HepG2 (cell line): Measurements from ENCODE around the gene RLN3. TPM values are rescaled to one million over a fixed set of nuclear protein-coding genes. Genes with fewer than 3 reads are reported as not detected.
A peak's percentile ranks its signal among the peaks of the same experiment; 100 is the strongest.

Source experiments
- CCDC6 ChIP-seq: sonication (generic); formaldehyde crosslinking; IDR thresholded peaks from 2 replicates; pipeline ENCODE4 v1.8.1; 2022; ENCODE audit warnings: mild to moderate bottlenecking, missing genetic modification reagents, moderate library complexity
- DZIP1 ChIP-seq: sonication (generic); formaldehyde crosslinking; IDR thresholded peaks from 2 replicates; pipeline ENCODE4 v1.5.0; 2020; ENCODE audit warnings: mild to moderate bottlenecking, missing genetic modification reagents
- ELF1 ChIP-seq: sonication (generic); formaldehyde crosslinking; IDR thresholded peaks from 2 replicates; pipeline ENCODE4 v1.4.0; 2020; ENCODE audit warnings: missing genetic modification reagents
- ETV6 ChIP-seq: sonication (generic); formaldehyde crosslinking; conservative IDR thresholded peaks from 2 replicates; pipeline ENCODE4 v1.4.0; 2020; ENCODE audit warnings: missing genetic modification reagents
- FOXJ3 ChIP-seq: sonication (generic); formaldehyde crosslinking; IDR thresholded peaks from 2 replicates; pipeline ENCODE4 v1.4.0; 2020; ENCODE audit warnings: missing genetic modification reagents, mild to moderate bottlenecking, borderline replicate concordance
- HIVEP1 ChIP-seq: sonication (generic); formaldehyde crosslinking; IDR thresholded peaks from 2 replicates; pipeline ENCODE4 v1.4.0; 2020; ENCODE audit warnings: mild to moderate bottlenecking, missing genetic modification reagents
- HNF4A ChIP-seq: sonication (generic); formaldehyde crosslinking; IDR thresholded peaks from 2 replicates; pipeline ENCODE4 v1.4.0; 2020; ENCODE audit warnings: missing genetic modification reagents
- KDM1A ChIP-seq: IDR thresholded peaks from 2 replicates; pipeline ENCODE4 v1.6.1; 2016; ENCODE audit warnings: missing compliant biosample characterization
- MED1 ChIP-seq: sonication (generic); formaldehyde crosslinking; IDR thresholded peaks from 2 replicates; pipeline ENCODE4 v1.4.0; 2020; ENCODE audit warnings: missing genetic modification reagents
- MED13 ChIP-seq: sonication (generic); formaldehyde crosslinking; IDR thresholded peaks from 2 replicates; pipeline ENCODE4 v1.5.0; 2020; ENCODE audit warnings: missing genetic modification reagents
- MEIS2 ChIP-seq: sonication (generic); formaldehyde crosslinking; IDR thresholded peaks from 2 replicates; pipeline ENCODE4 v1.9.0; 2021; ENCODE audit warnings: mild to moderate bottlenecking, missing genetic modification reagents
- PTBP1 ChIP-seq: fragments of 200-400 bp; formaldehyde crosslinking; IDR thresholded peaks from 2 replicates; pipeline ENCODE4 v1.6.1; 2018; ENCODE audit warnings: low read length, low read depth; ENCODE audit not compliant: poor library complexity, severe bottlenecking
- RARA ChIP-seq: IDR thresholded peaks from 2 replicates; pipeline ENCODE4 v1.6.1; 2016; ENCODE audit warnings: missing genetic modification reagents, missing compliant biosample characterization
- RXRA ChIP-seq: sonication (generic); formaldehyde crosslinking; IDR thresholded peaks from 2 replicates; pipeline ENCODE4 v1.5.1; 2020; ENCODE audit warnings: missing genetic modification reagents
- SNAI1 ChIP-seq: sonication (generic); formaldehyde crosslinking; IDR thresholded peaks from 2 replicates; pipeline ENCODE4 v1.5.0; 2020; ENCODE audit warnings: mild to moderate bottlenecking, missing genetic modification reagents, borderline replicate concordance
- THRA ChIP-seq: sonication (generic); formaldehyde crosslinking; IDR thresholded peaks from 2 replicates; pipeline ENCODE4 v1.4.0; 2020; ENCODE audit warnings: missing genetic modification reagents, borderline replicate concordance
- ZNF143 ChIP-seq: sonication (generic); formaldehyde crosslinking; IDR thresholded peaks from 2 replicates; pipeline ENCODE4 v1.4.0; 2020; ENCODE audit warnings: missing genetic modification reagents
- ZNF205 ChIP-seq: IDR thresholded peaks from 2 replicates; pipeline ENCODE4 v1.6.1; 2018; ENCODE audit warnings: missing biosample characterization, missing genetic modification reagents
- ZNF230 ChIP-seq: sonication (generic); formaldehyde crosslinking; IDR thresholded peaks from 2 replicates; pipeline ENCODE4 v1.4.0; 2020; ENCODE audit warnings: mild to moderate bottlenecking, missing genetic modification reagents
- ZNF782 ChIP-seq: sonication (generic); formaldehyde crosslinking; IDR thresholded peaks from 2 replicates; pipeline ENCODE4 v1.4.0; 2020; ENCODE audit warnings: missing genetic modification reagents, mild to moderate bottlenecking, borderline replicate concordance
- ZNF788 ChIP-seq: sonication (generic); formaldehyde crosslinking; IDR thresholded peaks from 2 replicates; pipeline ENCODE4 v1.5.0; 2020; ENCODE audit warnings: mild to moderate bottlenecking, missing genetic modification reagents, borderline replicate concordance
- ZSCAN30 ChIP-seq: sonication (generic); formaldehyde crosslinking; IDR thresholded peaks from 2 replicates; pipeline ENCODE4 v1.5.0; 2020; ENCODE audit warnings: mild to moderate bottlenecking, missing genetic modification reagents
- polyA plus RNA-seq, 8 experiments: library from polyadenylated mRNA; depleted of rRNA in 3 of 8; stranded (reverse) in 7 of 8; unstranded in 1 of 8; fragments of >200 nt; fragmentation: Illumina TruSeq in 4 of 8; extraction: Trizol in 4 of 8; gene quantifications; 2 replicates each; pipeline versions ENCODE4 v1.2.1 to v1.2.3, GENCODE V29; 2011 to 2016; ENCODE audit warnings: low read depth in 4 of 8, missing spikeins in 1 of 8, mixed read lengths in 1 of 8; ENCODE audit not compliant: insufficient read depth in 1 of 8
- total RNA-seq, 5 experiments: library from RNA; depleted of rRNA; stranded (reverse); fragments of >200 nt; fragmentation: Illumina TruSeq; extraction: Trizol; gene quantifications; 2 replicates each; pipeline ENCODE4 v1.2.3, GENCODE V29; 2016; ENCODE audit warnings: low read depth in 1 of 5
- TF ChIP-seq, protein P1 (sequence below): sonication (generic); formaldehyde crosslinking; conservative IDR thresholded peaks from 2 replicates; pipeline ENCODE4 v1.8.1; 2023; ENCODE audit warnings: missing genetic modification reagents
- TF ChIP-seq, protein P2 (sequence below): sonication (generic); formaldehyde crosslinking; IDR thresholded peaks from 2 replicates; pipeline ENCODE4 v1.5.1; 2020; ENCODE audit warnings: mild to moderate bottlenecking, missing genetic modification reagents, moderate library complexity

Gene RLN3
- total and polyA plus RNA-seq, 2 of the 13 experiments (the other 11 are each of a cell fraction or from before 2014, with no cell fraction given) = not detected

GRCh38 chr19:14031719-14032480, 4.0 kb downstream of the RLN3 start, which contains the start of gene IL27RA (continued):
- no peak for TF ChIP-seq DZIP1 (CRISPR knock-in tag)
- no peak for TF ChIP-seq ZSCAN30 (CRISPR knock-in tag)
- TF ChIP-seq, protein P1, sequence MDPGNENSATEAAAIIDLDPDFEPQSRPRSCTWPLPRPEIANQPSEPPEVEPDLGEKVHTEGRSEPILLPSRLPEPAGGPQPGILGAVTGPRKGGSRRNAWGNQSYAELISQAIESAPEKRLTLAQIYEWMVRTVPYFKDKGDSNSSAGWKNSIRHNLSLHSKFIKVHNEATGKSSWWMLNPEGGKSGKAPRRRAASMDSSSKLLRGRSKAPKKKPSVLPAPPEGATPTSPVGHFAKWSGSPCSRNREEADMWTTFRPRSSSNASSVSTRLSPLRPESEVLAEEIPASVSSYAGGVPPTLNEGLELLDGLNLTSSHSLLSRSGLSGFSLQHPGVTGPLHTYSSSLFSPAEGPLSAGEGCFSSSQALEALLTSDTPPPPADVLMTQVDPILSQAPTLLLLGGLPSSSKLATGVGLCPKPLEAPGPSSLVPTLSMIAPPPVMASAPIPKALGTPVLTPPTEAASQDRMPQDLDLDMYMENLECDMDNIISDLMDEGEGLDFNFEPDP = 0 out of 2 replicates have a peak, but pooled peaks have one; percentile 88
- peak; percentile 50; the same call in 1 of the 2 replicates for TF ChIP-seq ELF1
- TF ChIP-seq HIVEP1 (CRISPR knock-in tag) = peak; percentile 84; the same call in 1 of the 2 replicates
- TF ChIP-seq ETV6 (CRISPR knock-in tag) = no peak
- no peak; the same call in 1 of the 2 replicates for TF ChIP-seq SNAI1 (CRISPR knock-in tag)
- peak; percentile 58; the same call in 1 of the 2 replicates for TF ChIP-seq RXRA (CRISPR knock-in tag)
- peak; percentile 34; the same call in 1 of the 2 replicates for TF ChIP-seq HNF4A
- peak; percentile 55; the same call in 1 of the 2 replicates for TF ChIP-seq CCDC6 (CRISPR knock-in tag)
- TF ChIP-seq, protein P2, sequence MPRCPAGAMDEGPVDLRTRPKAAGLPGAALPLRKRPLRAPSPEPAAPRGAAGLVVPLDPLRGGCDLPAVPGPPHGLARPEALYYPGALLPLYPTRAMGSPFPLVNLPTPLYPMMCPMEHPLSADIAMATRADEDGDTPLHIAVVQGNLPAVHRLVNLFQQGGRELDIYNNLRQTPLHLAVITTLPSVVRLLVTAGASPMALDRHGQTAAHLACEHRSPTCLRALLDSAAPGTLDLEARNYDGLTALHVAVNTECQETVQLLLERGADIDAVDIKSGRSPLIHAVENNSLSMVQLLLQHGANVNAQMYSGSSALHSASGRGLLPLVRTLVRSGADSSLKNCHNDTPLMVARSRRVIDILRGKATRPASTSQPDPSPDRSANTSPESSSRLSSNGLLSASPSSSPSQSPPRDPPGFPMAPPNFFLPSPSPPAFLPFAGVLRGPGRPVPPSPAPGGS (CRISPR knock-in tag) = 0 out of 2 replicates have a peak, but pooled peaks have one; percentile 81
- TF ChIP-seq RARA (CRISPR knock-in tag) = no peak
- peak; percentile 38; the same call in 1 of the 2 replicates for TF ChIP-seq THRA (CRISPR knock-in tag)
- 0 out of 2 replicates have a peak, but pooled peaks have one; percentile 27 for TF ChIP-seq FOXJ3
- peak; percentile 14; the same call in 1 of the 2 replicates for TF ChIP-seq MED1 (CRISPR knock-in tag)
- TF ChIP-seq ZNF230 (CRISPR knock-in tag) = peak; percentile 87; the same call in 1 of the 2 replicates
- no peak for TF ChIP-seq PTBP1
- TF ChIP-seq ZNF782 (CRISPR knock-in tag) = peak; percentile 38; the same call in 1 of the 2 replicates
- TF ChIP-seq ZNF788 (CRISPR knock-in tag) = 0 out of 2 replicates have a peak, but pooled peaks have one; percentile 23
- 0 out of 2 replicates have a peak, but pooled peaks have one; percentile 18 for TF ChIP-seq MEIS2 (CRISPR knock-in tag)
- no peak for TF ChIP-seq KDM1A (CRISPR knock-in tag)
- TF ChIP-seq MED13 = peak; percentile 66; the same call in 1 of the 2 replicates
- no peak for TF ChIP-seq ZNF143 (CRISPR knock-in tag)
- no peak for TF ChIP-seq ZNF205
